Immature natural killer cell (primary cell): Measurements from ENCODE around the gene HDAC2. TPM values are rescaled to one million over a fixed set of nuclear protein-coding genes. Genes with fewer than 3 reads are reported as not detected.
"Not testable (repeated sequence)": the region's sequence is repeated elsewhere in the genome, so short reads cannot be mapped to it uniquely, and the experiment has no call there.

ENCODE experiments used
- DNase-seq, 3 donors: peaks; one replicate each; pipeline ENCODE4 v3.0.0; 2022; ENCODE audit warnings: mixed read lengths in 1 of 3
- H3K27ac Mint-ChIP-seq, 6 donors: one replicate each; pipeline ENCODE4 v1.8.0; 2020; ENCODE audit warnings: mixed read lengths in 6 of 6, mild to moderate bottlenecking in 5 of 6, inconsistent platforms in 4 of 6, moderate library complexity in 3 of 6
- H3K27me3 Mint-ChIP-seq, 3 donors: one replicate each; pipeline ENCODE4 v1.8.0; 2020 to 2021; ENCODE audit warnings: low read depth in 3 of 3, mild to moderate bottlenecking in 3 of 3, mixed read lengths in 3 of 3, moderate library complexity in 3 of 3, inconsistent platforms in 1 of 3
- H3K36me3 Mint-ChIP-seq, 3 donors: one replicate each; pipeline ENCODE4 v1.8.0; 2020; ENCODE audit warnings: mixed read lengths in 3 of 3, inconsistent platforms in 2 of 3, mild to moderate bottlenecking in 2 of 3
- H3K4me1 Mint-ChIP-seq, 2 donors: one replicate each; pipeline ENCODE4 v1.8.0; 2020; ENCODE audit warnings: inconsistent platforms in 2 of 2, mild to moderate bottlenecking in 2 of 2, mixed read lengths in 2 of 2, moderate library complexity in 1 of 2
- H3K4me3 Mint-ChIP-seq, 5 donors: one replicate each; pipeline ENCODE4 v1.8.0; 2020; ENCODE audit warnings: mild to moderate bottlenecking in 5 of 5, mixed read lengths in 5 of 5, inconsistent platforms in 3 of 5, moderate library complexity in 3 of 5
- H3K9me3 Mint-ChIP-seq, 6 donors: one replicate each; pipeline ENCODE4 v1.8.0; 2020; ENCODE audit warnings: mild to moderate bottlenecking in 6 of 6, mixed read lengths in 6 of 6, inconsistent platforms in 4 of 6, moderate library complexity in 3 of 6
- polyA plus RNA-seq, 3 donors: library from polyadenylated mRNA; unstranded; fragments of 300-500 nt; fragmentation: Illumina TruSeq; gene quantifications; one replicate each; pipeline ENCODE4 v1.2.3, GENCODE V29; 2021

The HDAC2 gene
- polyA plus RNA-seq, 3 donors from 2014 or later = 61.2 to 103 (median 90.3) TPM

- DNase-seq = no peak
- H3K36me3 Mint-ChIP-seq = peaks cover 0 to 19% (median 13%) of the 10 kb centered on the region in 3 donors
- H3K4me3 Mint-ChIP-seq = no peak overlapping the region
- H3K9me3 Mint-ChIP-seq = no peaks in the 10 kb centered on the region
- peak overlapping the region in 1 of 6 donors; percentile 58 for H3K27ac Mint-ChIP-seq
- peaks cover 15 to 47% of the 10 kb centered on the region in 2 donors for H3K4me1 Mint-ChIP-seq
- H3K27me3 Mint-ChIP-seq = no peaks in the 10 kb centered on the region
These were observed 11.7 kb downstream of the HDAC2 start for GRCh38 chr6:113959235-113959634.

DNA sequence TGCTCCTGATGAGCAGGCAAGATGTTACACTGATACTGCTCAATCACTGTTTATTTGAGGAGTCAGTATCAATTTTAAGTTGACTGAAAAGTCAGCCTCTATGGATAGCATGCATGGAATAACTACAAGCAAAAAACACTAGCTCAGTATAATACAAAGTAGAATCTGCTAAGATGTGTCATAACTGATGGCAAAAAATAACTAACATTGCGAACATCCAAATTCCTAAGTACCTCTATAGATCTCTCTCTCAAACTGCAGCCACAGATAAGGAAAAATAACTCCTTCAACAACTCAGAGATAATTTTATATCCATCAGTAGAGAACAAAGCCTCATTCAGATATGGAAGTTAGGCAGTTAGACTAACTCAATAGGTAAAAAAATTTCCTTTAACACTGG lies 16.3 kb downstream of the HDAC2 start:
- Mint-ChIP-seq H3K4me3 (no peak overlapping the region), H3K9me3 (no peaks in the 10 kb centered on the region), H3K36me3 (peaks cover 10 to 30% (median 24%) of the 10 kb centered on the region in 3 donors), H3K27me3 (no peaks in the 10 kb centered on the region), H3K27ac (peak overlapping the region in 2 of 6 donors; percentile 12 to 34), H3K4me1 (peaks cover 3 to 13% of the 10 kb centered on the region in 2 donors)
- no peak for DNase-seq

GRCh38 chr6:113953346-113953745 lies 17.6 kb downstream of the HDAC2 start:
- no peak for DNase-seq
- Mint-ChIP-seq H3K27ac (no peak overlapping the region), H3K9me3 (no peaks in the 10 kb centered on the region), H3K4me1 (peaks cover 0 to 4% of the 10 kb centered on the region in 2 donors), H3K27me3 (no peaks in the 10 kb centered on the region), H3K36me3 (peaks cover 16 to 34% (median 20%) of the 10 kb centered on the region in 3 donors), H3K4me3 (no peak overlapping the region)

DNA sequence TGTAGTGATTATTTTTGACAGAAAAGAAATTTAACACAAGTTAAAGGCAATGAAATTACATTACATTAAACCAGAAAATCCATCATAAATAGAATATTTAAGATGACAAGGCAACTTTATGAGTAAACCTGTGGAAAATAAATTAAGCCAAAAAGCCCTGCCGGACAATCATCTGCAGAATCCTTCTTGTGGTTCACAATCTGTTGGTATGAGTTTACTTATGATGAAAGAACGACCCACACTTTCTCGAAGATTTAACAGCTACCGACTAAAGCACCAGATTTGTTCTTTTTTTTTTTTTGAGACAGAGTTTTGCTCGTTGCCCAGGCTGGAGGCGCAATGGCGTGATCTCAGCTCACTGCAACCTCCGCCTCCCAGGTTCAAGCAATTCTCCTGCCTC lies 21.4 kb downstream of the HDAC2 start:
- Mint-ChIP-seq H3K27me3 (no peaks in the 10 kb centered on the region), H3K9me3 (no peaks in the 10 kb centered on the region), H3K36me3 (peaks cover 17 to 21% (median 20%) of the 10 kb centered on the region in 3 donors), H3K27ac (no peak overlapping the region), H3K4me1 (no peaks in the 10 kb centered on the region), H3K4me3 (no peak overlapping the region)
- no peak for DNase-seq

DNA sequence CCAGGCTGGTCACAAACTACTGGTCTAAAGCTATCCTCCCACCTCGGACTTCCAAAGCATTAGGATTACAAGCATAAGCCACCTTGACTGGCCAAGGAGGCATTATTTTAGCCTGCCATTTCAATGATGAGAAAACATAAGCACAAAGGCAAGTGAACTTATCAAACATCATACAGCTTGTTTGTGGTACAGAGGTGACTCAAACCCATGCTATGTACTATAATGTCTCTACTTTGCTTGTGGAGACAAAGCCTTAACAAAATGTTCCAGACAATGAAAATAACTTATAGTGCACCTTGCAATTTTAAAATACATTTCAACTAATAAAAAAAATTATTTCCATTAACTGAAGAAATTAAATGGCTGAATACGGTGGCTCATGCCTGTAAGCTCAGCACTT lies 26.2 kb downstream of the HDAC2 start:
- Mint-ChIP-seq H3K27ac (no peak overlapping the region), H3K27me3 (no peaks in the 10 kb centered on the region), H3K9me3 (no peaks in the 10 kb centered on the region), H3K4me3 (no peak overlapping the region), H3K4me1 (no peaks in the 10 kb centered on the region), H3K36me3 (peaks cover 20 to 40% (median 23%) of the 10 kb centered on the region in 3 donors)
- DNase-seq = no peak

- Mint-ChIP-seq H3K9me3 (no peaks in the 10 kb centered on the region), H3K4me1 (no peaks in the 10 kb centered on the region), H3K4me3 (no peak overlapping the region), H3K36me3 (peaks cover 13 to 38% (median 14%) of the 10 kb centered on the region in 3 donors), H3K27me3 (peaks cover 0 to 1% (median 0%) of the 10 kb centered on the region in 3 donors), H3K27ac (peak overlapping the region in 2 of 6 donors; percentile 12 to 39)
- no peak for DNase-seq
These were observed 31.1 kb downstream of the HDAC2 start for GRCh38 chr6:113939825-113940224.

- peak in 2 of 3 donors; percentile 21 to 42 for DNase-seq
- Mint-ChIP-seq H3K4me3 (no peak overlapping the region), H3K36me3 (peaks cover 0 to 17% (median 0%) of the 10 kb centered on the region in 3 donors), H3K9me3 (no peaks in the 10 kb centered on the region), H3K27ac (peak overlapping the region in 1 of 6 donors; percentile 48), H3K4me1 (no peaks in the 10 kb centered on the region), H3K27me3 (peaks cover 0 to 1% (median 0%) of the 10 kb centered on the region in 3 donors)
These were observed 34.6 kb downstream of the HDAC2 start for GRCh38 chr6:113936093-113936934.

- H3K36me3 Mint-ChIP-seq = peaks cover 0 to 19% (median 11%) of the 10 kb centered on the region in 3 donors
- H3K9me3 Mint-ChIP-seq = peaks cover 8 to 17% (median 13%) of the 10 kb centered on the region in 6 donors
- no peak overlapping the region for H3K27ac Mint-ChIP-seq
- no peak for DNase-seq
- no peak overlapping the region for H3K4me3 Mint-ChIP-seq
- no peaks in the 10 kb centered on the region for H3K4me1 Mint-ChIP-seq
- H3K27me3 Mint-ChIP-seq = peaks cover 0 to 7% (median 0%) of the 10 kb centered on the region in 3 donors
These were observed 36.8 kb downstream of the HDAC2 start for GRCh38 chr6:113934101-113934500.

DNA sequence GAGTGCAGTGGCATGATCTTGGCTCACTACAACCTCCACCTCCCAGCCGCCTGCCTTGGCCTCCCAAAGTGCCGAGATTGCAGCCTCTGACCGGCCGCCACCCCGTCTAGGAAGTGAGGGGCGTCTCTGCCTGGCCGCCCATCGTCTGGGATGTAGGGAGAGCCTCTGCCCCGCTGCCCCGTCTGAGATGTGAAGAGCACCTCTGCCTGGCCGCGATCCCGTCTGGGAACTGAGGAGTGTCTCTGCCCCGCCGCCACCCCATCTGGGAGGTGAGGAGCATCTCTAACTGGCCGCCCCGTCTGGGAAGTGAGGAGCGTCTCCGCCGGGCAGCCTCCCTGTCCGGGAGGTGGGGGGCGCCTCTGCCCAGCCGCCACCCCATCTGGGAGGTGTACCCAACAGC lies 39.0 kb downstream of the HDAC2 start:
- peaks cover 8 to 21% (median 15%) of the 10 kb centered on the region in 6 donors for H3K9me3 Mint-ChIP-seq

DNA sequence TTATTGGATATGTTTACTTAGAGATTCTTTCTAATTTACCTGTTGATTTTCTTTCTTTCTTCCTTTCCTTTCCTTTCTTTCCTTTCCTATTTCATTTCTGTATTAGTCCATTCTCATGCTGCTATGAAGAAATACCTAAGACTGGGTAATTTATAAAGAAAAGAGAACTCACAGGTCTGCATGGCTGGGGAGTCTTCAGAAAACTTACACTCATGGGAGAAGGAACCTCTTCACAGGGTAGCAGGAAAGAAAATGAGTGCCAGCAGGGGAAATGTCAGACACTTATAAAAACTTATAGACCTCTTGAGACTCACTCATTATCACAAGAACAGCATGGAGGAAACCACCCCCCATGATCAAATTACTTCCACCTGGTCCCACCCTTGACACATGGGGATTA lies 40.8 kb downstream of the HDAC2 start:
- Mint-ChIP-seq H3K27me3 (peaks cover 0 to 9% (median 3%) of the 10 kb centered on the region in 3 donors), H3K9me3 (peaks cover 8 to 21% (median 15%) of the 10 kb centered on the region in 6 donors), H3K4me1 (no peaks in the 10 kb centered on the region), H3K4me3 (no peak overlapping the region), H3K36me3 (peaks cover 0 to 14% (median 11%) of the 10 kb centered on the region in 3 donors), H3K27ac (no peak overlapping the region)
- no peak for DNase-seq

More for the DNA sequence above, 39.0 kb downstream of the HDAC2 start:
- DNase-seq, H3K4me3 Mint-ChIP-seq, H3K27me3 Mint-ChIP-seq, H3K4me1 Mint-ChIP-seq, H3K27ac Mint-ChIP-seq: not testable (repeated sequence)
- peaks cover 0 to 14% (median 11%) of the 10 kb centered on the region in 3 donors for H3K36me3 Mint-ChIP-seq

DNA sequence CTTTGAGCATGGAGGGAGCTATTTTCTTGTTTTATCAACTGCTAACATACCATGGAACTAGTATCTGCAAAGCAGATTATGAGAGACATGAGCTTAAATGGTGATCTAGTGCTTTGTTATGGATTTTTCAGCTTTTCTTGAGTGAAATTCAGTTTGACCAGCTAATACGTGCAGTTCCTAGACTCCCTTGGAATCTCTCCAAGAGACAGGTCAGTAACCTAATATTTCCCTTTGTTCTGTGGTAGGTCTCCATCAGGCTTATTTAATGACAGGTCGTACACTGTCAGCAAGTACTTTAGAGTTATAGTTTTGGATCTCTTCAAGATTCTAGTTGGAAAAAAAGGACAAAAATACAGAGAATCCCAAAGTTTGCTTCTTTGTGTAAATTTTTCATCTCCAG lies 43.9 kb downstream of the HDAC2 start:
- H3K27me3 Mint-ChIP-seq = peaks cover 0 to 9% (median 3%) of the 10 kb centered on the region in 3 donors
- H3K4me3 Mint-ChIP-seq = no peak overlapping the region
- H3K27ac Mint-ChIP-seq = no peak overlapping the region
- no peaks in the 10 kb centered on the region for H3K4me1 Mint-ChIP-seq
- no peak for DNase-seq
- H3K36me3 Mint-ChIP-seq = peaks cover 0 to 11% (median 6%) of the 10 kb centered on the region in 3 donors
- peaks cover 8 to 21% (median 15%) of the 10 kb centered on the region in 6 donors for H3K9me3 Mint-ChIP-seq

GRCh38 chr6:113925378-113925777 lies 45.6 kb downstream of the HDAC2 start:
- no peak overlapping the region for H3K27ac Mint-ChIP-seq
- H3K4me1 Mint-ChIP-seq = peaks cover 11 to 13% of the 10 kb centered on the region in 2 donors
- H3K9me3 Mint-ChIP-seq = peaks cover 8 to 16% (median 14%) of the 10 kb centered on the region in 6 donors
- DNase-seq = no peak
- peaks cover 0 to 9% (median 3%) of the 10 kb centered on the region in 3 donors for H3K27me3 Mint-ChIP-seq
- H3K4me3 Mint-ChIP-seq = no peak overlapping the region
- peaks cover 0 to 11% (median 6%) of the 10 kb centered on the region in 3 donors for H3K36me3 Mint-ChIP-seq

- DNase-seq = no peak
- Mint-ChIP-seq H3K27ac (no peak overlapping the region), H3K36me3 (peaks cover 0 to 2% (median 0%) of the 10 kb centered on the region in 3 donors), H3K27me3 (peaks cover 0 to 4% (median 3%) of the 10 kb centered on the region in 3 donors), H3K9me3 (peaks cover 0 to 6% (median 4%) of the 10 kb centered on the region in 6 donors), H3K4me3 (no peak overlapping the region), H3K4me1 (peaks cover 16 to 18% of the 10 kb centered on the region in 2 donors)
These were observed 46.6 kb downstream of the HDAC2 start for GRCh38 chr6:113924312-113924723.

DNA sequence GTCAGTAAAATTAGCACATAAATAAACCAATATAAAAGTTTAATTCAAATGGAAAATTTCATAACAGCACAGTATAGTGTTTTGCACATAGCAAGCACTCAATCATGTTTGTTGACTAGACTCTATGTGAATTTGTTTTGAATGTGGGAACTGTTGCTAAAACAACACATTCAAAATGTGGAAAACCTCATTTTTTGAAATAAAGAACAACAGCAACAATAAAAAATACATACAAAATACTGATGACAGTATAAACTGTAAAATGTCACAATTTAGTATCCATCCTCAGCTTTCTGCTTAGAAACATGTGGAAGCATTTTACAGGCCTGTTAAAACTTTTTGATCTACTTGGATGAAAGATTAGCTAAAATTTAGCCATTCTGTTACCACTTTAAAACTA lies 47.4 kb downstream of the HDAC2 start:
- no peak for DNase-seq
- Mint-ChIP-seq H3K27me3 (peaks cover 0 to 3% (median 1%) of the 10 kb centered on the region in 3 donors), H3K4me1 (peaks cover 17 to 18% of the 10 kb centered on the region in 2 donors), H3K36me3 (no peaks in the 10 kb centered on the region), H3K27ac (no peak overlapping the region), H3K9me3 (no peaks in the 10 kb centered on the region), H3K4me3 (no peak overlapping the region)
